Ovary (tissue), 3 donors: Measurements from ENCODE around the gene PIK3R4.

Source experiments
- CTCF ChIP-seq, 3 donors: fragments of 450-650 bp in 2 of 3; fragments of 200-600 bp in 1 of 3; IDR thresholded peaks; one replicate each; pipeline versions ENCODE4 v1.5.1 to v1.8.0; 2016 to 2022; ENCODE audit warnings: antibody characterized with exemption in 3 of 3, mild to moderate bottlenecking in 1 of 3
- EP300 ChIP-seq: sonication (generic); formaldehyde crosslinking; IDR thresholded peaks from one replicate; pipeline ENCODE4 v1.6.1; 2017; ENCODE audit warnings: antibody characterized with exemption
- POLR2A ChIP-seq: fragments of 450-650 bp; IDR thresholded peaks from one replicate; pipeline ENCODE4 v1.6.1; 2017; ENCODE audit warnings: antibody characterized with exemption, mild to moderate bottlenecking, moderate library complexity
- donor health status: DM: no; HTN: no; CAD: no.

DNA sequence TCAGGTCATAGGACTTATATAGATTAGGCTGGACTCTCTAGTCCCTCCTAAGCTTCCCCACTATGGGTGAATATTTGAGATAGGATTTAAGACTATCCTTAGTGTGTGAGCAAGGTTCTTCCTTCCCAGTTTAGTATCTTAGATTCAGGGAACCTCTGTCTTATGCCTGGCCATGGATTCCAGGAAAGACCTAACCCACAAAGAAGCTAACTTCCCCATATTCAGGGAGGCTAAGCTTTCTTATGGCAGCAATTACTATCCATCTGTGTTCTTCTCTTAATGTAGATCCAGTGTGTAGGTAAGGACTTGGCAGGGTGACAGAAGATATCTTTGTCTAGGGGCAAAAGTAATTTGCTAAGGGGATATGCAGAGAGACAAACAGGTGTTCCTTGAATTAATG, 25.5 kb upstream of the PIK3R4 start:
- TF ChIP-seq CTCF (IDR thresholded peaks at IDR 0.05), result no peak
- TF ChIP-seq POLR2A, result no peak
- no peak for TF ChIP-seq EP300
